T-helper 2 cell (primary cell): Measurements from ENCODE around the gene TAL2.

Source experiments
- DNase-seq, 5 experiments: peaks; one replicate each; pipeline versions ENCODE4 v3.0.0 to v3.0.0-alpha.2; 2012 to 2022

Gene TAL2

DNA sequence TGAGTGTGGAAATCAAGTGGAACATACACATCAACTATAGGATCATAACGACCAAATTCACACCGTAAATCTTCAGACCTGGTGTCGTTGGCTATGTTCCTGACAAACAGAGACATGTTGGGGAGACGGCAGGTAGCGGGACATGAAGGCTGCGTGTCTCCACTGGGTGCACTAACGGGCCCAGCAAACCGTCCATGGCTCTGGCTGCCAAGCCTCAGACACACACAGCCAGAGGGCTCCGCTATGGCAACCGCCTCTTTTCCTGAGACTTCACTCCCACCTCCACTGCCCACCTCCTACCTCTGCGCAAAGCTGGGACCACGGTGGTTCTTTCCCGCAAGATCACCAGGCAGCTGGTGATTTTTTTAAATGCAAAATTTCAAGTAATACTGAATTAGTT, 48.4 kb downstream of the TAL2 start:
- DNase-seq = no peak

DNA sequence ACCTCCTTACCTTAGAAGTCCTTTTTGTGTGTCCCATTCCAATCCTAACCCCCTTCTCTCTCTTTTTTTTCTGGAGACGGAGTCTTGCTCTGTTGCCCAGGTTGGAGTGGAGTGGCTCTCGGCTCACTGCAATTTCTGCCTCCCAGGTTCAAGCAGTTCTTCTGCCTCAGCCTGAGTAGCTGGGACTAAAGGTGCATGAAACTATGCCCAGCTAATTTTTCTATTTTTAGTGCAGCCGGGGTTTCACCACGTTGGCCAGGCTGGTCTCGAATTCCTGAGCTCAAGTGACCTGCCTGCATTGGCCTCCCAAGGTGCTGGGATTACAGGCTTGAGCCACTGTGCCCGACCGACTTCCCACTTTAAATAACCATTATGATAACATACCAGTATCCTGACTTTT, 49.6 kb downstream of the TAL2 start:
- DNase-seq = no peak

DNA sequence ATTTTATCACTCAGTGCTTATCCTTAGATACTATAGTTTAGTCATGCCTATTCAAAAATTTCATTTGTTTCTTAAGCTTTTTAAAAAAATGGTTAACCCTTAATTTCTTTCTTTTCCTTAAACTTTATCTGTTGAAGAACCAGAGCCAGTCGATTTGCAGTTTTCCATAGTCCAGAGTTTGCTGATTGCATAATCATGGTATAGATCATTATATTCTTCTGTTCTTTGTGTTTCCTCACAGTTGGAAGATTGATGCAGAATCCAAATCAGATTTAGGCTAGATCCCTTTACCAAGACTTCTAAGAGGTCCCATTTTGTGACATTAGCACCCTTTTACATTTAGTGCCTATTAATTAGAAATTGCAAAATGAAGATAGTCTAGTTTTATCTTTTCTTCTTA, 50.0 kb downstream of the TAL2 start:
- DNase-seq = no peak
